Measurements from ENCODE around the gene PHACTR1. TPM values are rescaled to one million over a fixed set of nuclear protein-coding genes. Genes with fewer than 3 reads are reported as not detected.

Gene PHACTR1
- total RNA-seq, 2 experiments from 2014 or later: 0.11 TPM; not detected in 1

- Mint-ChIP-seq H3K4me3 (no peak overlapping the region), H3K27me3 (no peaks in the 10 kb centered on the region), H3K9me3 (no peaks in the 10 kb centered on the region), H3K27ac (no peak overlapping the region), H3K36me3 (ENCODE audit: low read depth) (no peaks in the 10 kb centered on the region), H3K4me1 (ENCODE audit: low read depth) (no peaks in the 10 kb centered on the region)
- ATAC-seq (no peak), DNase-seq (no peak)
- ChIA-PET POLR2A (interaction anchor here (0.9 kb wide), 1 partner anchor 192 kb away, joined by 3 read pairs; no protein-coding TSS in a partner anchor), CTCF (interaction anchor here (1.2 kb wide), 1 partner anchor 192 kb away, joined by 3 read pairs; no protein-coding TSS in a partner anchor)
- TF ChIP-seq CTCF (IDR thresholded peaks at IDR 0.05): no peak
- intact Hi-C loops (cut with micrococcal nuclease): no loop called here
Measured at GRCh38 chr6:13139119-13139518, 422.6 kb downstream of the PHACTR1 start.

GRCh38 chr6:13140980-13141379, 424.4 kb downstream of the PHACTR1 start:
- H3K4me1 Mint-ChIP-seq (ENCODE audit: low read depth): no peaks in the 10 kb centered on the region
- DNase-seq (no peak), ATAC-seq (no peak)
- H3K9me3 Mint-ChIP-seq: no peaks in the 10 kb centered on the region
- TF ChIP-seq CTCF (IDR thresholded peaks at IDR 0.05): no peak
- no peak overlapping the region for H3K4me3 Mint-ChIP-seq
- no peaks in the 10 kb centered on the region for H3K27me3 Mint-ChIP-seq
- intact Hi-C loops (cut with micrococcal nuclease): no loop called here
- POLR2A ChIA-PET: no interaction called here
- no peaks in the 10 kb centered on the region for H3K36me3 Mint-ChIP-seq (ENCODE audit: low read depth)
- no peak overlapping the region for H3K27ac Mint-ChIP-seq
- CTCF ChIA-PET: no interaction called here

DNA sequence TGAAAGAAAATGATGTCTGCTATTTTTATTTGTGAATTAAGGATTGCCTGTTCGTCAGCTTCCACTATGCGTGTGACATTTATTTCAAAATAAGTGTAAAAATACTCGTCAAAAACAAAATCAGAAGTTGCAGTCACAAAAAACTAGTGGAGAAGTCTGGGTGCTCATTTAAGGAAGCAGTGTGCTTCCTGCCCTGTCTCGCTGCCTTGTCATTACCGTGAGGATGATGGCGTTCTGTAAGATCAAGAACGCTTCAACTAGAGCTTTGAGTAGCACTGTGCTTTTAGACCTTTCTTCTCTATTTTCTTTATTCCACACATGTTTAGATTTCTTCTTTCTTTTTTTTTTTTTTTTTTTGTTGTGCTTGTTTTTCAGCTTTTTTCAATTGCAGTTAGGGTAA, 424.8 kb downstream of the PHACTR1 start:
- no peaks in the 10 kb centered on the region for H3K27me3 Mint-ChIP-seq
- POLR2A ChIA-PET: no interaction called here
- no peak for ATAC-seq
- CTCF ChIA-PET: no interaction called here
- H3K4me3 Mint-ChIP-seq: no peak overlapping the region
- intact Hi-C loops (cut with micrococcal nuclease): no loop called here
- DNase-seq: no peak
- no peaks in the 10 kb centered on the region for H3K9me3 Mint-ChIP-seq
- no peak overlapping the region for H3K27ac Mint-ChIP-seq
- H3K4me1 Mint-ChIP-seq (ENCODE audit: low read depth): no peaks in the 10 kb centered on the region
- no peak for TF ChIP-seq CTCF (IDR thresholded peaks at IDR 0.05)
- H3K36me3 Mint-ChIP-seq (ENCODE audit: low read depth): no peaks in the 10 kb centered on the region

GRCh38 chr6:13142611-13143010, 426.0 kb downstream of the PHACTR1 start:
- H3K27me3 Mint-ChIP-seq: no peaks in the 10 kb centered on the region
- TF ChIP-seq CTCF (IDR thresholded peaks at IDR 0.05): no peak
- H3K4me3 Mint-ChIP-seq: no peak overlapping the region
- CTCF ChIA-PET: no interaction called here
- H3K36me3 Mint-ChIP-seq (ENCODE audit: low read depth): no peaks in the 10 kb centered on the region
- ATAC-seq: no peak
- POLR2A ChIA-PET: no interaction called here
- no peak overlapping the region for H3K27ac Mint-ChIP-seq
- intact Hi-C loops (cut with micrococcal nuclease): no loop called here
- no peak for DNase-seq
- H3K9me3 Mint-ChIP-seq: no peaks in the 10 kb centered on the region
- no peaks in the 10 kb centered on the region for H3K4me1 Mint-ChIP-seq (ENCODE audit: low read depth)

DNA sequence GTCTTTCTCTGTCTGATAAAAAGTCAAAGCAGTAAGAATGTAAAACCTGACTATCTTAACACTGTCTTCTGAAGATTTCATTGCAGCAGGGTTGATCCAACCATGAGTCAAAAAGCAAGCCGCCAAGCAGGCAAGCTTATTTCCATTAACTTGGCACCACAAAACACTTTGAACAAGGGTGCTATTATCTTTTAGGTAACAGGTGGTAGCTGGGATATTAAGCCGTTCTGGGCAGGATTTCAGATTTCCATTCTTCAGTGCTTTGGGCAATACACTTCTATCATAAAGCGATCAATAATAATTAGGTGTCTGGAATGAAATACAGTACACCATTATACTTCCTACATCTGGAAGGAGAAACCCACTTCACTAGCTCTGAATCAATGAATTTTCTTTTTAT, 429.9 kb downstream of the PHACTR1 start:
- ATAC-seq: no peak
- Mint-ChIP-seq H3K27ac (no peak overlapping the region), H3K4me1 (ENCODE audit: low read depth) (no peaks in the 10 kb centered on the region), H3K4me3 (no peak overlapping the region), H3K27me3 (no peaks in the 10 kb centered on the region), H3K36me3 (ENCODE audit: low read depth) (no peaks in the 10 kb centered on the region), H3K9me3 (no peaks in the 10 kb centered on the region)
- intact Hi-C loops (cut with micrococcal nuclease): no loop called here
- CTCF ChIA-PET: interaction anchor here (0.8 to 1.2 kb wide), 3 partner anchors 9 to 182 kb away, joined by 3 to 4 read pairs (median 3); partner anchors contain the start of gene TBC1D7
- POLR2A ChIA-PET: interaction anchor here (1.0 to 1.2 kb wide), 2 partner anchors 8 to 469 kb away, joined by 3 to 4 read pairs; partner anchors contain the start of gene NOL7
- DNase-seq: no peak
- no peak for TF ChIP-seq CTCF (IDR thresholded peaks at IDR 0.05)
